IMR-90 (cell line): ENCODE data around the gene CCDC69. TPM values are rescaled to one million over a fixed set of nuclear protein-coding genes. Genes with fewer than 3 reads are reported as not detected.
A peak's percentile ranks its signal among the peaks of the same experiment; 100 is the strongest.

Source experiments
- ATAC-seq: fragments of 200-7000 bp; cut with Tn5 transposase; 2 replicates; pipeline ENCODE4 v1.9.1; 2020; ENCODE audit warnings: low read depth, mild to moderate bottlenecking, moderate library complexity
- BruUV-seq: library from RNA; stranded (reverse); fragments of 400-500 nt; replicated peaks from 2 replicates; lab custom pipeline; 2021; lab: Mats Ljungman, UMichigan
- CTCF ChIA-PET: fragments of 300-600 bp; formaldehyde crosslinking; extraction: SDS; loops from one replicate; lab custom pipeline; 2021; ENCODE audit warnings: antibody characterized with exemption; lab: Yijun Ruan, JAX
- POLR2A ChIA-PET: fragments of 300-600 bp; sonication (Branson Sonifier 250); formaldehyde crosslinking; loops from one replicate; lab custom pipeline; 2022; ENCODE audit warnings: antibody characterized with exemption; ENCODE audit not compliant: unreplicated experiment; lab: Charles Lee
- DNase-seq: peaks from one replicate; pipeline ENCODE4 v3.0.0; 2013
- H2AFZ ChIP-seq: replicated peaks from 2 replicates; pipeline ENCODE3; 2013; ENCODE audit warnings: low read length, mild to moderate bottlenecking; ENCODE audit not compliant: poor library complexity
- H2AK5ac ChIP-seq: 2 replicates; pipeline ENCODE4 v1.6.1; 2013; ENCODE audit warnings: low read depth, low read length, inconsistent platforms
- H2AK9ac ChIP-seq: replicated peaks from 2 replicates; pipeline ENCODE3; 2013; ENCODE audit warnings: mild to moderate bottlenecking, low read depth, low read length, moderate library complexity; ENCODE audit not compliant: poor library complexity
- H2BK120ac ChIP-seq: 2 replicates; pipeline ENCODE4 v1.6.1; 2013; ENCODE audit warnings: low read depth, low read length, inconsistent platforms
- H2BK15ac ChIP-seq: 3 replicates; pipeline ENCODE4 v1.6.1; 2013; ENCODE audit warnings: low read depth, low read length, inconsistent platforms
- H2BK20ac ChIP-seq: 2 replicates; pipeline ENCODE4 v1.6.1; 2013; ENCODE audit warnings: low read depth, mild to moderate bottlenecking, inconsistent platforms, low read length, moderate library complexity
- H2BK5ac ChIP-seq: 2 replicates; pipeline ENCODE4 v1.6.1; 2013; ENCODE audit warnings: mild to moderate bottlenecking, low read depth, low read length, inconsistent platforms; ENCODE audit not compliant: poor library complexity, severe bottlenecking
- H3K14ac ChIP-seq: replicated peaks from 2 replicates; pipeline ENCODE4 v1.6.1; 2013; ENCODE audit warnings: low read depth, low read length, inconsistent platforms
- H3K18ac ChIP-seq: 2 replicates; pipeline ENCODE4 v1.6.1; 2013; ENCODE audit warnings: low read depth, low read length, control low read depth
- H3K23ac ChIP-seq: 2 replicates; pipeline ENCODE4 v1.6.1; 2013; ENCODE audit warnings: low read depth, low read length, inconsistent platforms
- H3K27ac ChIP-seq: 2 replicates; pipeline ENCODE4 v1.5.1; 2013; ENCODE audit warnings: mild to moderate bottlenecking, control low read depth, low read length; ENCODE audit not compliant: insufficient read depth
- H3K27me3 ChIP-seq: 2 replicates; pipeline ENCODE4 v1.6.1; 2013; ENCODE audit warnings: low read length; ENCODE audit not compliant: control insufficient read depth, insufficient read depth
- H3K36me3 ChIP-seq: 2 replicates; pipeline ENCODE4 v1.6.1; 2013; ENCODE audit warnings: low read length, mixed read lengths; ENCODE audit not compliant: control insufficient read depth, insufficient read depth
- H3K4ac ChIP-seq: 2 replicates; pipeline ENCODE4 v1.6.1; 2013; ENCODE audit warnings: low read depth, low read length, inconsistent platforms
- H3K4me1 ChIP-seq: 2 replicates; pipeline ENCODE4 v1.6.1; 2013; ENCODE audit warnings: low read length, mixed read lengths; ENCODE audit not compliant: control insufficient read depth, insufficient read depth
- H3K4me2 ChIP-seq: 2 replicates; pipeline ENCODE4 v1.6.1; 2013; ENCODE audit warnings: low read depth, mild to moderate bottlenecking, control low read depth, low read length, moderate library complexity
- H3K4me3 ChIP-seq: 2 replicates; pipeline ENCODE4 v1.5.1; 2013; ENCODE audit warnings: low read depth, mild to moderate bottlenecking, control low read depth, low read length, moderate library complexity; ENCODE audit not compliant: insufficient read depth
- H3K56ac ChIP-seq: 2 replicates; pipeline ENCODE4 v1.6.1; 2013; ENCODE audit warnings: low read length, inconsistent platforms; ENCODE audit not compliant: insufficient read depth; ENCODE audit errors: extremely low read depth
- H3K79me1 ChIP-seq, 2 experiments: 2 replicates each; pipeline ENCODE4 v1.6.1; 2013; ENCODE audit warnings: low read length in 2 of 2, inconsistent platforms in 1 of 2, low read depth in 1 of 2
- H3K9ac ChIP-seq: 2 replicates; pipeline ENCODE4 v1.6.1; 2013; ENCODE audit warnings: low read depth, low read length, control low read depth
- H3K9me1 ChIP-seq: 2 replicates; pipeline ENCODE4 v1.6.1; 2013; ENCODE audit warnings: low read length, inconsistent platforms; ENCODE audit not compliant: insufficient read depth
- H3K9me3 ChIP-seq: 2 replicates; pipeline ENCODE4 v1.6.1; 2013; ENCODE audit warnings: low read length; ENCODE audit not compliant: control insufficient read depth, insufficient read depth
- H4K20me1 ChIP-seq: 2 replicates; pipeline ENCODE4 v1.6.1; 2013; ENCODE audit warnings: low read length, inconsistent platforms; ENCODE audit not compliant: insufficient read depth
- H4K5ac ChIP-seq: 2 replicates; pipeline ENCODE4 v1.6.1; 2013; ENCODE audit warnings: mild to moderate bottlenecking, low read depth, low read length, control low read depth
- H4K8ac ChIP-seq, 2 experiments: 2 replicates each; pipeline ENCODE4 v1.6.1; 2013; ENCODE audit warnings: low read depth in 2 of 2, low read length in 2 of 2, control low read depth in 1 of 2, inconsistent platforms in 1 of 2
- H4K91ac ChIP-seq: 2 replicates; pipeline ENCODE4 v1.6.1; 2013; ENCODE audit warnings: low read depth, low read length, inconsistent platforms; ENCODE audit not compliant: insufficient read depth
- BHLHE40 ChIP-seq: fragments of 150-350 bp; IDR thresholded peaks from 2 replicates; pipeline ENCODE4 v1.6.1; 2016; ENCODE audit warnings: mild to moderate bottlenecking, low read depth, low read length
- CEBPB ChIP-seq: IDR thresholded peaks from 2 replicates; pipeline ENCODE4 v1.6.1; 2012; ENCODE audit warnings: low read depth, low read length, improper control_type of control experiment
- CHD1 ChIP-seq: IDR thresholded peaks from 2 replicates; pipeline ENCODE4 v1.6.1; 2012; ENCODE audit warnings: low read depth, low read length, improper control_type of control experiment
- CTCF ChIP-seq: conservative IDR thresholded peaks from 2 replicates; pipeline ENCODE4 v1.5.1; 2012; ENCODE audit warnings: mild to moderate bottlenecking, low read depth, low read length, improper control_type of control experiment
- FOS ChIP-seq: fragments of 150-350 bp; IDR thresholded peaks from 2 replicates; pipeline ENCODE4 v1.6.1; 2016; ENCODE audit warnings: low read depth, low read length
- MAFK ChIP-seq: IDR thresholded peaks from 2 replicates; pipeline ENCODE4 v1.6.1; 2012; ENCODE audit warnings: low read depth, low read length, improper control_type of control experiment
- MAZ ChIP-seq: IDR thresholded peaks from 2 replicates; pipeline ENCODE4 v1.6.1; 2012; ENCODE audit warnings: low read depth, mild to moderate bottlenecking, low read length, improper control_type of control experiment, moderate library complexity, borderline replicate concordance
- MXI1 ChIP-seq: IDR thresholded peaks from 2 replicates; pipeline ENCODE4 v1.6.1; 2012; ENCODE audit warnings: low read depth, mild to moderate bottlenecking, low read length, moderate library complexity, borderline replicate concordance
- NFE2L2 ChIP-seq: fragments of 150-350 bp; IDR thresholded peaks from 2 replicates; pipeline ENCODE4 v1.6.1; 2016; ENCODE audit warnings: low read depth, mild to moderate bottlenecking, low read length
- POLR2A ChIP-seq: IDR thresholded peaks from 2 replicates; pipeline ENCODE4 v1.6.1; 2012; ENCODE audit warnings: mild to moderate bottlenecking, low read depth, low read length
- RAD21 ChIP-seq: IDR thresholded peaks from 2 replicates; pipeline ENCODE4 v1.6.1; 2012; ENCODE audit warnings: low read length, improper control_type of control experiment
- RCOR1 ChIP-seq: IDR thresholded peaks from 2 replicates; pipeline ENCODE4 v1.6.1; 2012; ENCODE audit warnings: mild to moderate bottlenecking, low read length, improper control_type of control experiment; ENCODE audit not compliant: insufficient replicate concordance
- RFX5 ChIP-seq: IDR thresholded peaks from 2 replicates; pipeline ENCODE4 v1.8.0; 2012; ENCODE audit warnings: low read depth, mild to moderate bottlenecking, low read length, moderate library complexity
- SMC3 ChIP-seq: fragments of 150-350 bp; IDR thresholded peaks from 2 replicates; pipeline ENCODE4 v1.6.1; 2016; ENCODE audit warnings: low read depth, mild to moderate bottlenecking, antibody characterized with exemption, low read length, moderate library complexity
- USF2 ChIP-seq: fragments of 150-350 bp; IDR thresholded peaks from 2 replicates; pipeline ENCODE4 v1.6.1; 2017; ENCODE audit warnings: mild to moderate bottlenecking, antibody characterized with exemption, low read length, low read depth
- WGBS, 2 experiments: methylation state at CpG; one replicate each; pipeline versions ENCODE4 v1.1.5 to v1.1.7; 2013; ENCODE audit warnings: missing lambda C conversion rate in 2 of 2; ENCODE audit not compliant: insufficient read length in 1 of 2; ENCODE audit errors: extremely low coverage in 2 of 2; 5-methylcytosine and 5-hydroxymethylcytosine counted together
- dilution Hi-C: fragments of 300-500 bp; cut with HindIII; formaldehyde crosslinking; loops from one replicate; pipeline ENCODE4 v1.14.3; 2018; ENCODE audit warnings: low sequenced_read_pairs; ENCODE audit not compliant: unreplicated experiment
- in situ Hi-C: fragments of 300-500 bp; cut with MboI; formaldehyde crosslinking; loops from 3 replicates; pipeline ENCODE4 v1.14.3; 2019; ENCODE audit warnings: low sequenced_read_pairs, inconsistent platforms, mixed read lengths
- intact Hi-C: fragments of 100-400 bp; cut with micrococcal nuclease; formaldehyde crosslinking; loops from 2 replicates; pipeline ENCODE4 v1.10.0; 2022
- polyA plus RNA-seq, 3 experiments: library from polyadenylated mRNA; depleted of rRNA; stranded (reverse); fragments of >200 nt; gene quantifications; 2 replicates each; pipeline ENCODE4 v1.2.3, GENCODE V29; 2012; ENCODE audit warnings: low replicate concordance in 1 of 3
- total RNA-seq: library from RNA; depleted of rRNA; stranded (reverse); fragments of >200 nt; gene quantifications from 2 replicates; pipeline ENCODE4 v1.2.3, GENCODE V29; 2012
- TF ChIP-seq, protein P1 (sequence below): fragments of 150-350 bp; IDR thresholded peaks from 2 replicates; pipeline ENCODE4 v1.6.1; 2016; ENCODE audit warnings: low read depth, mild to moderate bottlenecking, low read length, moderate library complexity, borderline replicate concordance

Gene CCDC69
- total and polyA plus RNA-seq, 2 of the 4 experiments (the other 2 are of a cell fraction) = 0.36 to 0.48 TPM

- peaks cover 5% of the 10 kb centered on the region for H3K27me3 ChIP-seq
- H3K14ac ChIP-seq = no peak overlapping the region
- DNase-seq = no peak
- no CpG with 5 or more reads among the region's 2 CpGs for WGBS, 2 experiments
- no peaks in the 10 kb centered on the region for H3K4me1 ChIP-seq
- H2AFZ ChIP-seq = no peak overlapping the region
- H3K18ac ChIP-seq = no peak overlapping the region
- H3K4me3 ChIP-seq = no peak overlapping the region
- H2AK9ac ChIP-seq = peak overlapping the region; percentile 45
- no peak overlapping the region for H3K56ac ChIP-seq
- no peaks in the 10 kb centered on the region for H3K79me1 ChIP-seq
- H4K8ac ChIP-seq = no peak overlapping the region
- in situ Hi-C loops = no loop called here
- H4K91ac ChIP-seq = no peak overlapping the region
- no peak overlapping the region for H2AK5ac ChIP-seq
- H2BK5ac ChIP-seq = no peak overlapping the region
- no peak overlapping the region for H3K9ac ChIP-seq
- no peaks in the 10 kb centered on the region for H3K9me3 ChIP-seq
- dilution Hi-C loops = no loop called here
- no peak for TF ChIP-seq POLR2A
- TF ChIP-seq CTCF = no peak
- no peak for TF ChIP-seq USF2
- TF ChIP-seq RAD21 = no peak
- TF ChIP-seq MAFK = no peak
- TF ChIP-seq FOS = no peak
- no peak for TF ChIP-seq NFE2L2
- no peak for TF ChIP-seq SMC3
- TF ChIP-seq CHD1 = no peak
- no peak for TF ChIP-seq RCOR1
- TF ChIP-seq BHLHE40 = no peak
- no peak for TF ChIP-seq RFX5
- TF ChIP-seq MXI1 = no peak
- TF ChIP-seq, protein P1, sequence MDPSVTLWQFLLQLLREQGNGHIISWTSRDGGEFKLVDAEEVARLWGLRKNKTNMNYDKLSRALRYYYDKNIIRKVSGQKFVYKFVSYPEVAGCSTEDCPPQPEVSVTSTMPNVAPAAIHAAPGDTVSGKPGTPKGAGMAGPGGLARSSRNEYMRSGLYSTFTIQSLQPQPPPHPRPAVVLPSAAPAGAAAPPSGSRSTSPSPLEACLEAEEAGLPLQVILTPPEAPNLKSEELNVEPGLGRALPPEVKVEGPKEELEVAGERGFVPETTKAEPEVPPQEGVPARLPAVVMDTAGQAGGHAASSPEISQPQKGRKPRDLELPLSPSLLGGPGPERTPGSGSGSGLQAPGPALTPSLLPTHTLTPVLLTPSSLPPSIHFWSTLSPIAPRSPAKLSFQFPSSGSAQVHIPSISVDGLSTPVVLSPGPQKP = no peak
- no peak for TF ChIP-seq MAZ
- no peak for TF ChIP-seq CEBPB
- H2BK120ac ChIP-seq = no peak overlapping the region
- H3K4ac ChIP-seq = no peak overlapping the region
- H4K5ac ChIP-seq = no peak overlapping the region
- H2BK15ac ChIP-seq = no peak overlapping the region
- H3K4me2 ChIP-seq = no peak overlapping the region
- H4K20me1 ChIP-seq = no peaks in the 10 kb centered on the region
- ChIA-PET POLR2A (no interaction called here), CTCF (interaction anchor here (0.6 to 1.2 kb wide), 2 partner anchors 9 to 83 kb away, joined by 3 to 5 read pairs; partner anchors contain the start of gene CCDC69)
- H3K27ac ChIP-seq = no peak overlapping the region
- H2BK20ac ChIP-seq = no peak overlapping the region
- BruUV-seq = no TSS peak
- intact Hi-C loops = no loop called here
- H3K36me3 ChIP-seq = no peaks in the 10 kb centered on the region
- H3K9me1 ChIP-seq = 0 out of 2 replicates have a peak, but pooled peaks cover 3% of the 10 kb centered on the region
- no peak overlapping the region for H3K23ac ChIP-seq
- no peak for ATAC-seq
Measured at GRCh38 chr5:151215546-151215880, 8.4 kb downstream of the CCDC69 start.
